DND-41 (cell line): ENCODE results near the gene ACSF3.

ENCODE experiments used
- ATAC-seq: fragments of 200-7000 bp; cut with Tn5 transposase; 3 replicates; pipeline ENCODE4 v1.9.1; 2021; ENCODE audit warnings: low read depth; ENCODE audit not compliant: insufficient read depth
- DNase-seq: peaks from one replicate; pipeline ENCODE4 v3.0.0-alpha.2; 2020
- H2AFZ ChIP-seq: 2 replicates; pipeline ENCODE4 v1.6.0; 2012; ENCODE audit warnings: low read depth, low read length
- H3K27ac ChIP-seq: 2 replicates; pipeline ENCODE4 v1.5.1; 2012; ENCODE audit warnings: low read length, inconsistent platforms
- H3K27me3 ChIP-seq: fragments of 200-600 bp; sonication (generic); 2 replicates; pipeline ENCODE4 v1.6.0; 2012; ENCODE audit warnings: low read length, mild to moderate bottlenecking, inconsistent platforms; ENCODE audit not compliant: insufficient read depth, poor library complexity
- H3K36me3 ChIP-seq: 2 replicates; pipeline ENCODE4 v1.5.1; 2012; ENCODE audit warnings: low read length, inconsistent platforms; ENCODE audit not compliant: insufficient read depth
- H3K4me1 ChIP-seq: 2 replicates; pipeline ENCODE4 v1.5.1; 2012; ENCODE audit warnings: mild to moderate bottlenecking, low read length; ENCODE audit not compliant: insufficient read depth
- H3K4me2 ChIP-seq: 2 replicates; pipeline ENCODE4 v1.6.0; 2012; ENCODE audit warnings: mild to moderate bottlenecking, moderate library complexity, low read length, inconsistent platforms; ENCODE audit not compliant: insufficient read depth
- H3K4me3 ChIP-seq, 2 experiments: fragments of 200-600 bp in 1 of 2; shearing (Covaris generic) in 1 of 2; 2 replicates each; pipeline ENCODE4 v1.5.1; 2012 to 2016; ENCODE audit warnings: inconsistent platforms in 2 of 2, low read length in 2 of 2, mild to moderate bottlenecking in 2 of 2, low read depth in 1 of 2, moderate library complexity in 1 of 2
- H3K79me2 ChIP-seq: 2 replicates; pipeline ENCODE4 v1.6.0; 2012; ENCODE audit warnings: low read length, inconsistent platforms; ENCODE audit not compliant: insufficient read depth
- H3K9ac ChIP-seq: 2 replicates; pipeline ENCODE4 v1.6.0; 2012; ENCODE audit warnings: low read depth, mild to moderate bottlenecking, inconsistent platforms, low read length, moderate library complexity
- H3K9me3 ChIP-seq: 2 replicates; pipeline ENCODE4 v1.5.1; 2012; ENCODE audit warnings: low read length, moderate library complexity, mild to moderate bottlenecking, inconsistent platforms; ENCODE audit not compliant: insufficient read depth, severe bottlenecking
- H4K20me1 ChIP-seq: 2 replicates; pipeline ENCODE4 v1.6.0; 2012; ENCODE audit warnings: low read length; ENCODE audit not compliant: insufficient read depth
- EZH2 ChIP-seq: IDR thresholded peaks from 3 replicates; pipeline ENCODE4 v1.6.1; 2012; ENCODE audit warnings: borderline replicate concordance, low read depth, mild to moderate bottlenecking, moderate library complexity, low read length, inconsistent platforms; ENCODE audit not compliant: severe bottlenecking
- TF ChIP-seq, protein P1 (sequence below): IDR thresholded peaks from 2 replicates; pipeline ENCODE4 v1.5.1; 2012; ENCODE audit warnings: borderline replicate concordance, low read length, moderate library complexity, mild to moderate bottlenecking; ENCODE audit not compliant: poor library complexity, severe bottlenecking; ENCODE audit errors: extremely low read depth

The ACSF3 gene

DNA sequence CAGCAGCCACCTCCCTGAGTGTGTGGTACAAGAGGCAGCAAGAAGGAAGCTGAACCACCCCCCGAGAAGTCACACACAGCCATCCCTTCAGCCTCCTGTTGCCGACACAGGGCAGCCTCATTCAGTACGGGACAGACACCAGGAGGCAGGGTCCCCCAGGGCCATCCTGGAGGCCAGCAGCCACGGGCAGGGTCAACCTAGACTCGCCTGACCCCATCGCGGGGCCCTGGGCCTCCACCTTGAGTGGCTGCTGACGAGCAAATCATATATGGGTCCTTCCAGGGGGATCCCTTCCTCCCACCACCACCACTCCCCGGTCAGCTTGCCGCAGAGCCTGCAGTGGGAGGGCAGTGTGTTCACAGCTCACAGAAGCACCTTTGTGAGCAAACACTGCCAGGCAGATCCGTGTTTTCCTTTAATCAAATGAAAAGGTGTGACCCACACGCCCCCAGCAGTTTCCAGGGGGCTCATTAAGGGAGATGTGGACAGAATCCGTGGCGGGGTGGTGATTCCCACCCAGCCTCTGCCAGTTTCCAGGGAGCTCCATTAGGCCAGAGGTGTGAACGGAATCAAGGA lies 5.6 kb upstream of the ACSF3 start:
- no peak for TF ChIP-seq EZH2
- TF ChIP-seq, protein P1, sequence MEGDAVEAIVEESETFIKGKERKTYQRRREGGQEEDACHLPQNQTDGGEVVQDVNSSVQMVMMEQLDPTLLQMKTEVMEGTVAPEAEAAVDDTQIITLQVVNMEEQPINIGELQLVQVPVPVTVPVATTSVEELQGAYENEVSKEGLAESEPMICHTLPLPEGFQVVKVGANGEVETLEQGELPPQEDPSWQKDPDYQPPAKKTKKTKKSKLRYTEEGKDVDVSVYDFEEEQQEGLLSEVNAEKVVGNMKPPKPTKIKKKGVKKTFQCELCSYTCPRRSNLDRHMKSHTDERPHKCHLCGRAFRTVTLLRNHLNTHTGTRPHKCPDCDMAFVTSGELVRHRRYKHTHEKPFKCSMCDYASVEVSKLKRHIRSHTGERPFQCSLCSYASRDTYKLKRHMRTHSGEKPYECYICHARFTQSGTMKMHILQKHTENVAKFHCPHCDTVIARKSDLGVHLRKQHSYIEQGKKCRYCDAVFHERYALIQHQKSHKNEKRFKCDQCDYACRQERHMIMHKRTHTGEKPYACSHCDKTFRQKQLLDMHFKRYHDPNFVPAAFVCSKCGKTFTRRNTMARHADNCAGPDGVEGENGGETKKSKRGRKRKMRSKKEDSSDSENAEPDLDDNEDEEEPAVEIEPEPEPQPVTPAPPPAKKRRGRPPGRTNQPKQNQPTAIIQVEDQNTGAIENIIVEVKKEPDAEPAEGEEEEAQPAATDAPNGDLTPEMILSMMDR = no peak
- H3K36me3 ChIP-seq = no peaks in the 10 kb centered on the region
- H3K9me3 ChIP-seq = no peaks in the 10 kb centered on the region
- no peaks in the 10 kb centered on the region for H3K79me2 ChIP-seq
- H3K27ac ChIP-seq = no peak overlapping the region
- no peak overlapping the region for H3K4me3 ChIP-seq
- no peaks in the 10 kb centered on the region for H4K20me1 ChIP-seq
- H3K9ac ChIP-seq = no peak overlapping the region
- H3K27me3 ChIP-seq = peaks cover 3% of the 10 kb centered on the region
- DNase-seq = no peak
- H2AFZ ChIP-seq = no peak overlapping the region
- peaks cover 3% of the 10 kb centered on the region for H3K4me1 ChIP-seq
- ATAC-seq = no peak
- no peak overlapping the region for H3K4me2 ChIP-seq

DNA sequence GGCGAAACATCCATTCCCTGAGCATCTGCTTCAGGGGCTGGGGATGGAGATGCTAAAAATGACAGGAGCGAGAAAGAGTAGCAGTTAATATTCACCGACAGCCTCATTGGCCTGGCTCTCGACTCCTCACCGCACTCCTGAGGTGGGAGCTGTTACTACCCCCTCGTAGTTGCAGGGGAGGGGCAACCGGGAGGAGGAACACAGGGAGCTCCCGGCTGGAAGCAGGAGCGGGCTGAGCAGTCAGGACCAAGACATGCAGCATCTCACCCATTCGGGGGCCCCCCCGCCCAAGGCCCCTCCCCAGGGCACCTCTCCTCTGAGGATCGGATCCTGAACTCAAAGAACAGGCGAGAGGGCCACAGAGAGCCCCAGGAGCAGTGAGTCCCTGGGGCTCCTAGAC lies 4.5 kb upstream of the ACSF3 start:
- no peak overlapping the region for H2AFZ ChIP-seq
- no peak overlapping the region for H3K27ac ChIP-seq
- H3K27me3 ChIP-seq = peaks cover 3% of the 10 kb centered on the region
- H3K4me3 ChIP-seq = no peak overlapping the region
- no peak for TF ChIP-seq EZH2
- TF ChIP-seq, protein P1 = no peak
- no peaks in the 10 kb centered on the region for H4K20me1 ChIP-seq
- no peaks in the 10 kb centered on the region for H3K36me3 ChIP-seq
- H3K4me1 ChIP-seq = peaks cover 8% of the 10 kb centered on the region
- no peak overlapping the region for H3K4me2 ChIP-seq
- H3K79me2 ChIP-seq = peaks cover 7% of the 10 kb centered on the region
- ATAC-seq (no peak), DNase-seq (no peak)
- H3K9ac ChIP-seq = no peak overlapping the region
- H3K9me3 ChIP-seq = no peaks in the 10 kb centered on the region

DNA sequence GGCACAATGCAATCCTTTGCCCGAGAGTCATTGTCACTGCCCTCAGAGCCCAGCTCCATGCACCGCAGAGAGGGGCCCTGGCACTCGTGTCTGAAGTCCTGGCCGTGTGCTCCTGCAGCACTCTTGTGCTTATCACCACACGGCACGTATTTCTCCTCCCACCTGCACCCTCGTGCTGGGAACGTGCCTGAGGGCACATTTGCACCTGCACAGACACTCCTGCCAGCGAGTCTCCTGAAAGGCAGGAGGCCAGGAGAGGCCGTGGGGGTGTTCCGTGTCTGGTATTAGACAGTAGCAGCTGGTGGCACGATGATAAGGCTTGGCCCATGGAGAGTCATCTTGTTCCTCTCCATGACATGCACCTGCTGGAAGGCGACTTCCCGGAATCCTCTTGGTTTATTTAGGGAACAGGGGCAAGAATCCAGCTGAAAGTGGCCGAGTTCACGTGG lies 3.4 kb upstream of the ACSF3 start:
- no peak overlapping the region for H2AFZ ChIP-seq
- H3K4me3 ChIP-seq = no peak overlapping the region
- H4K20me1 ChIP-seq = no peaks in the 10 kb centered on the region
- TF ChIP-seq, protein P1 = no peak
- no peak for TF ChIP-seq EZH2
- H3K9me3 ChIP-seq = no peaks in the 10 kb centered on the region
- DNase-seq (no peak), ATAC-seq (no peak)
- peaks cover 3% of the 10 kb centered on the region for H3K27me3 ChIP-seq
- H3K9ac ChIP-seq = no peak overlapping the region
- no peaks in the 10 kb centered on the region for H3K36me3 ChIP-seq
- no peak overlapping the region for H3K27ac ChIP-seq
- no peak overlapping the region for H3K4me2 ChIP-seq
- H3K79me2 ChIP-seq = peaks cover 18% of the 10 kb centered on the region
- H3K4me1 ChIP-seq = peaks cover 19% of the 10 kb centered on the region
